T-helper 2 cell treated with Interferon-gamma antibody and Interleukin-4, amounts not matched to agents 100 ng/mL and 5 ng/mL, for 36 hours (primary cell): Measurements from ENCODE around the gene MACROD2. TPM values are rescaled to one million over a fixed set of nuclear protein-coding genes. Genes with fewer than 3 reads are reported as not detected.
"Not testable (repeated sequence)": the region's sequence is repeated elsewhere in the genome, so short reads cannot be mapped to it uniquely, and the experiment has no call there.

ENCODE experiments used
- intact Hi-C: fragments of 100-400 bp; cut with micrococcal nuclease; formaldehyde crosslinking; loops from one replicate; pipeline ENCODE4 v1.15.1; 2023
- total RNA-seq: library from RNA; stranded (reverse); gene quantifications from 2 replicates; pipeline ENCODE4 v1.2.3, GENCODE V29; 2022

The MACROD2 gene
- total RNA-seq, 1 donor from 2014 or later, result not detected

- intact Hi-C loops, result no loop called here
Observed at GRCh38 chr20:14259689-14260088, 264.4 kb downstream of the MACROD2 start.

- intact Hi-C loops, result no loop called here
Observed at GRCh38 chr20:14260367-14260766, 265.1 kb downstream of the MACROD2 start.

DNA sequence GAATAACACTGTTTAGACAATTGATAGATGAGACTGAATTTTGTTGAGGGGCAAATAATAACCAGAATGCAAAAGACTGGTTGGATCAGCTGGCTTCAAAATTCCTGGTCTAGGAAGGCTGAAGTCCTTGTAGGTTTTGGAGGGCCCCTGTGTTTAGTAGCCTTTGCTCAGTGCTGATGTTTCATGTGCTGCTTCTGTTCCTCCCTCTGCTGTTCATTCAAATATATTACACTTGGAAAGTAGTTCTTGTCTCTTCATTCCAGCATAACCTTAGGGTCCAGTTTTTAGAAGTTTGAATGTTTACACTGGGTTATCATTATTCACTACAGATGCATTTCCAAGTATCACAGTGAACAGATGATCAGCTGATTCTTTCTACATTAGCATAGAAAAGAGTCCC is 269.6 kb downstream of the MACROD2 start:
- intact Hi-C loops, result no loop called here

GRCh38 chr20:14266246-14266645 is 270.9 kb downstream of the MACROD2 start:
- intact Hi-C loops, result no loop called here

DNA sequence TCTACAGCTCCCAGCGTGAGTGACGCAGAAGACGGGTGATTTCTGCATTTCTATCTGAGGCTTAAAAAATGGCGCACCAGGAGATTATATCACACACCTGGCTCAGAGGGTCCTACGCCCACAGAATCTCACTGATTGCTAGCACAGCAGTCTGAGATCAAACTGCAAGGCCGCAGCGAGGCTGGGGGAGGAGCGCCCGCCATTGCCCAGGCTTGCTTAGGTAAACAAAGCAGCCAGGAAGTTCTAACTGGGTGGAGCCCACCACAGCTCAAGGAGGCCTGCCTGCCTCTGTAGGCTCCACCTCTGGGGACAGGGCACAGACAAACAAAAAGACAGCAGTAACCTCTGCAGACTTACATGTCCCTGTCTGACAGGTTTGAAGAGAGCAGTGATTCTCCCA is 275.4 kb downstream of the MACROD2 start:
- intact Hi-C loops, result not testable (repeated sequence)

DNA sequence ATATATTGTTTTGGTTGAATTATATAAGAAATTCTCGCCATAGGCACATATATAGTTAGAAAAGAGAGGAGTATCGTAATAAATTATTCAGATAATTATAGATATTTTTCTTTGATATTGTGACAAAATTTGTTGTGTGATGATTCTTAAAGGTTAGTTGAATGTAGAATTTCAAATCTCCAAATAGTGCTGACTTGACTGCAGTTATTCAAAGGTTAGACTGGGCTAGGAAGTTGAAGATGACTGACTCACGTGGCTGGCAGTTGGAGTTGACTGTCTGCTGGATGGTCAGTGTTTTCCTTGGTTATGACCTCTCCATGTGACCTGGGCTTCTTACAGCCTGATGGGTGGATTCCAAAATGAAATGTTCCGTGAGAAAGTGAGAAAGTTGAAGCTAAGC is 286.8 kb downstream of the MACROD2 start:
- intact Hi-C loops, result no loop called here

DNA sequence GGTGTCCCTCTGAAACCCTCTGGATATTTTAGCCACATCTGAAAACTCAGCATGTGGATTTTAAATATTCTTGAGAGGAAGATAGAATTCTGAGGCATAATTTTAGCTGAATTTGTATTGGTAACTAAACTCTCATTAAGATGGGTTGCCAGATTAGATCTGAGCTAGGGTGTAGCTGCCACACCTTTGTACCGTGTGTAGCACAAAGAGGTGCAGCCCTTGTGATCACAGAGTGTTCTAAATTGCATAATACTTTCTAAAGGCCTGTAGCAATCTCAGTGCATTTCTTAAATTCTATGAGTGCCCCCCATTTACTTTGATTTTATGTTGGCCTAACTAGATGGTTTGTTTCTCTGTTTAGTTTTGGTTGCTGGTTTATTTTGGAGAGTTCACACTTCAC is 289.1 kb downstream of the MACROD2 start:
- intact Hi-C loops, result no loop called here

DNA sequence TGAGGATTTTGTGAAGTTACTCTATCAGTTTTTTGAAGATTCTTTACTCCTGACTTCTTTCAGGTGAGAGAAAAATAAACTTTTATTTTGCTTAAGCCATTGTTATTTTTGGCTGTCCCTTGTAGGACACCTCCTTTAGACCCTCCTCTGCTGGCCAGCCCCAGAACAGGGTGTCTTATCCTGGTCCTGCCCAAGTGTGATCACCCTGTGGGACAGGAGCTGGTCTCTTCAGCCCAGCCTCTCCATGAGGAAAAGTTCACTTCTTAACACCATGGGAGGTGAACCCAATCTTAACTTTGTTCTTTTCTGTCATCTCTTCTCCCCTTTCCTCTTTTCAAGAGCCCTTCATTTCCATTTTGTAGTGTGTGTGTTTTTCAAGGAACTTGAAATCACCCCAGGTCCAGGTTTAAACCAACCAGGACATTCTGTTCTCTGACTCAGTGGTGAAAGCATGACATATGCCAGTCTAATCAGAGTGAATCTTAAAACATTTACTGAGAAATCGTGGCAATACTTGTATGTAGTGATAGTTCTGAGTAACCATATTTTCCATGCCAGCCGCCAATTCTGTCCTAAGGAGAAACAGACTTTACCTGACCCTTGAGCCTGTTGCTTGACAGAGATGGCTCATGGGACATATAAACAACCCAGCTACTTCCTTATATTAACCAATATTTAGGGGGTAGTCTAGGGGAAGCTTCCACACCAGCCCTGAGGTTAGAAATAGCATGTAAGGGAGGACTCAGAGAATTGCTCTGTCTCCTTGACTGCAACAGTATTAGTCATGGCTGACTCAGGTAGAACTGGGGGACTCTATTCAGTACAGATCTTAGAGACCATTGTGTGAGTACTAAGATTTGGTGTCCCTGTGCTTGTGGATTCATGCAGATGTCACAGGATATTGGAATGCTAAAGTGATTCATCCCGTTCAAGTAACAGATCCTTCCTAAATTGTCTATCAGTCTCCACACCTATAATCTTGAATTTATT is 293.3 kb downstream of the MACROD2 start:
- intact Hi-C loops, result no loop called here

- intact Hi-C loops, result no loop called here
Observed at GRCh38 chr20:14291502-14291901, 296.2 kb downstream of the MACROD2 start.

- intact Hi-C loops, result no loop called here
Observed at GRCh38 chr20:14295238-14295637, 299.9 kb downstream of the MACROD2 start.

GRCh38 chr20:14295770-14296309 is 300.5 kb downstream of the MACROD2 start:
- intact Hi-C loops, result no loop called here

GRCh38 chr20:14299831-14300230 is 304.5 kb downstream of the MACROD2 start:
- intact Hi-C loops, result no loop called here

GRCh38 chr20:14303106-14303505 is 307.8 kb downstream of the MACROD2 start:
- intact Hi-C loops, result no loop called here

DNA sequence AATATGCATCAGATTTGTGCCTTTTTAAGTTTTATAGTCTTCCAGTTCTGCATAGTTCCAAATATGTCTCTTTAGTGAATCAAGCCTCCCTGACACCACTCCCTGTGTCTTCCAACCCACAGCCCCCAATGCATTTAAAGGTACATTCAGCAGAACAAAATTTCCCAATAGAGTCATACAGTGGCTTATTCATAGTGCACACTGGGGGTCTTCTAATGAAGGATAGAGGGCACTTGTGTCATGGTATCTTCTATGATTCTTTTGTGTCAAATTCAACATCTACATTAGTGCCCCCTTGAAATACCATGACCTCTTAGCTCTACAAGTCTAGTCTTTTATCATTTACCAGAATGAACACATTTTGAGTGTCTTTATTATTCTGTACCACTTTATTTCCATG is 308.3 kb downstream of the MACROD2 start:
- intact Hi-C loops, result no loop called here

GRCh38 chr20:14304472-14304871 is 309.2 kb downstream of the MACROD2 start:
- intact Hi-C loops, result no loop called here

GRCh38 chr20:14307956-14308355 is 312.6 kb downstream of the MACROD2 start:
- intact Hi-C loops, result no loop called here

GRCh38 chr20:14310977-14311627 is 315.8 kb downstream of the MACROD2 start:
- intact Hi-C loops, result no loop called here

GRCh38 chr20:14312001-14312400 is 316.7 kb downstream of the MACROD2 start:
- intact Hi-C loops, result no loop called here

GRCh38 chr20:14313341-14314020 is 318.2 kb downstream of the MACROD2 start:
- intact Hi-C loops, result no loop called here

DNA sequence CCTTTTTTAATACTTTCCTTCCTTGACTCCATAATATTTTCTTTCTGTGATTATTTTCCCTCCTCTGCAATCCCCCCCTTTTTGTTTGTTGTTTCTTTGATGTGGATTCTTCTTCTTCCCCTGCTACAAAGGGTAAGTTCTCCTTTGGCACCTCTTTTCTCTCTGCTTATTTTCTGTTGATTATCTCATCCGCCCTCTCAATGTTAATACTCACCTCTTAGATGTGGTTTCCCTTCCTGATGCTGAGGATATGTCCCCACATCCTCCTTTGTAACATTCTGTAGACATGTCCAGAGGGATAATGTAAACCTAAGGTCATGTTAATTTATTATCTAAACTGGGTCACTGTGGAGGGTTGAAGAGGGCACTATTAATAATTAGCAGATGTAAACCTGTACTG is 324.4 kb downstream of the MACROD2 start:
- intact Hi-C loops, result no loop called here

DNA sequence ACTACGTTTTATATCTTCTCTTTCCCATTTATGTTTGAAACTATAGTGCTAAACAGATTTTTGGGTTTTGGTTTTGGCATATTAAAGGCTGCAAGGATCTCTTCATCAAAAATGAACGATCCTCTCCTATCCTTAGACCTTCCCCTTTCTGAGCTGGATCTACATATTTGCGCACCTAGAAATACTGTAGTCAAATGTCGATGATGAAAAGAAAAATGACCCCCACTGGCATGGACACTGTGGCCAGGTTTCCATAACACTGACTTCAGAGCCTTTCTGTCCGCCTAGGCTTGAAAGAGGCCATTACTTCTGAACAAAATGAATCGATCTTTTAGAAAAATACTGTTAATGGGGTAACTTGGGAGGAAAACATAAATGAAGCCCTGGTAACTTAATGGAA is 336.3 kb downstream of the MACROD2 start:
- intact Hi-C loops, result no loop called here

GRCh38 chr20:14332866-14333265 is 337.6 kb downstream of the MACROD2 start:
- intact Hi-C loops, result no loop called here
